ENCODE results near the gene CENPM.
"Not testable (repeated sequence)": the region's sequence is repeated elsewhere in the genome, so short reads cannot be mapped to it uniquely, and the experiment has no call there.

Gene CENPM

DNA sequence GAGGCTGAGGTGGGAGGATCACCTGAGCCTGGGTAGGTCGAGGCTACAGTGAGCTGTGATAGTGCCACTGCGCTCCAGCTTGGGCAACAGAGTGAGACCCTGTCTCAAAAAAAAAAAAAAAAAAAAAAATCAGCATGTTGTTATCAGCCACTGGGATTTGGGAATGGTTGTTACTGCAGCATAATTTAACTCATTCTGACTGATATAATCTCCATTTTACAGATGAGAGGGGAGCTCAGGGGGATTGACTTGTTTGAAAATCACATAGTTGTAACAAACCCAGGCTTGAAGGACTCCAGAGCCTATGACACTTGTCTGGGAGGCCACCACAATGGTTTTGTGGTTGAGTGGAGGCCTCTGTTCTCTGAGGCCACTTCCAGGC is 19.3 kb upstream of the CENPM start:
- DNase-seq, result no peak

DNA sequence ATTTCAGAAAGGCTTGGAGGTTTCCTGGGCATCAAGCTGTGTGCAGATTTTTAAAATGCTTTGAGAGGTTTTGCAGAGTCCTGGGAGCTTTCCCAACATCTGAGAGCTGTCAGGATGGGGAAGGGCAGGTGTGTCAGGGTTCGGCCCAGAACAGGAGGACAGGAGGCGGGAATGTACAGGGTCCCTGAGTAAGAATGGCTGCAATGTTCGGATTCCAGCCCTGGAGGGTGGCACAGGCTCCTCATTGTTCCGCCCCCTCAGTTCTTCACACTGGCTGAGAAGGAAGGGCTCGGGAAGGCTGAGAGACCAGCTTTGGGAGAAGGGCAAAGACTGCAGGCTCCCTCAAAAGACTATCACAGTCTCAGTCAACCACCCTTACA is 17.1 kb upstream of the CENPM start:
- no peak for DNase-seq

- DNase-seq, result no peak
Observed at GRCh38 chr22:41963453-41964111, 16.6 kb upstream of the CENPM start.

DNA sequence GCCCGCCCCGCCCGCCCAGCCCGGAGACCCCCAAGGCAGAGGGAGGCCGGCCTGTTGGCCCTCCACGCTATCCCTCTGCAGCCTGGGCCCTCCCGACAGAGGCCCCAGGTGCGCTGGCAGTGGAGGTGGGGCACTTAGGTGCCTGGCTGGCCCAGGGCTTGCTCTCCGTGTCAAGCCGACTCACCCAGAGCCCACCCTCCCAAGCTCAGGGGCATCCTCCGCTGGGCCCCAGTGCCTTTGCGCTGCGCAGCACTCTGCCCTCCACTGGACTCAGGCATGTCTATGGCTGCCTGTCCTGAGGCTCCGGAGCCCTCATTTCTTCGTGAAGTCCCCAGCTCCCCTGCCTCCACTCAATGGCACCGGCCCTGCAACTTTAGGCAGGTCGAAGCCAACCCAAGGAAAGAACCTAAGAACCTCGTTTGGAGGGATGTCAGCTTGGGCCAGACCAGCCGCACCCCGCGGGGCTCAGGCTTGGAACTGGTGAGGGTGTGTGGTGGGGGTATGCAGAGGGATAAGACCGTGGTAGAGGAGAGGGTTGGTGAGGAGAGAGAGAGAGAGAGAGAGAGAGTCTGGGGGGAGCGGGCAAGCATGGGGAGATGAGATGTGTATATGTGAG is 11.1 kb upstream of the CENPM start:
- DNase-seq, result no peak

GRCh38 chr22:41952713-41953112 is 5.8 kb upstream of the CENPM start:
- DNase-seq, result no peak

- DNase-seq, result no peak
Observed at GRCh38 chr22:41951898-41952474, 5.0 kb upstream of the CENPM start, which contains the start of gene SMIM45. TSS of gene SMIM45 (plus strand) at chr22:41952150.

- DNase-seq, result no peak
Observed at GRCh38 chr22:41949297-41949965, 2.5 kb upstream of the CENPM start.

GRCh38 chr22:41948928-41949296 is 2.0 kb upstream of the CENPM start:
- DNase-seq, result not testable (repeated sequence)

DNA sequence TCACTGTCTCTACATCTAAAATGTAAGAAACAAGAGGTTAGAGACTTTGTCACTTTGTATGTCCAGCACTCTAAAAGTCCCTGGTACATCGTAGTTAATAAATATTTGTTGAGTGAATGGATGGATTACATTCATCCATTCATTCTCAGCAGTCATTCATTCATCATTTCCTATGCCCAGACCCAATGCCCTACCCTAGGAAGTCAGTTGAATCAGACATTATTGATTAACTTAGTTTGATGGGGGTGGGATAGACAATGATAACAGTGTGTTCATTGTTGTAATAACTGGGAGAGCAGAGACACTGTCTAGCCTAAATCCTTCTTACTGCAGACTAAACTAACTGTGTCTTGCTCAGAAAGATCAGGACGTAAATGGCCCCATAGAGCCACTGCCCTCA is 1.2 kb upstream of the CENPM start:
- no peak for DNase-seq

GRCh38 chr22:41947424-41948080 is 600 bp upstream of the CENPM start:
- DNase-seq, result no peak

GRCh38 chr22:41943661-41944209 is 3.2 kb downstream of the CENPM start:
- no peak for DNase-seq

DNA sequence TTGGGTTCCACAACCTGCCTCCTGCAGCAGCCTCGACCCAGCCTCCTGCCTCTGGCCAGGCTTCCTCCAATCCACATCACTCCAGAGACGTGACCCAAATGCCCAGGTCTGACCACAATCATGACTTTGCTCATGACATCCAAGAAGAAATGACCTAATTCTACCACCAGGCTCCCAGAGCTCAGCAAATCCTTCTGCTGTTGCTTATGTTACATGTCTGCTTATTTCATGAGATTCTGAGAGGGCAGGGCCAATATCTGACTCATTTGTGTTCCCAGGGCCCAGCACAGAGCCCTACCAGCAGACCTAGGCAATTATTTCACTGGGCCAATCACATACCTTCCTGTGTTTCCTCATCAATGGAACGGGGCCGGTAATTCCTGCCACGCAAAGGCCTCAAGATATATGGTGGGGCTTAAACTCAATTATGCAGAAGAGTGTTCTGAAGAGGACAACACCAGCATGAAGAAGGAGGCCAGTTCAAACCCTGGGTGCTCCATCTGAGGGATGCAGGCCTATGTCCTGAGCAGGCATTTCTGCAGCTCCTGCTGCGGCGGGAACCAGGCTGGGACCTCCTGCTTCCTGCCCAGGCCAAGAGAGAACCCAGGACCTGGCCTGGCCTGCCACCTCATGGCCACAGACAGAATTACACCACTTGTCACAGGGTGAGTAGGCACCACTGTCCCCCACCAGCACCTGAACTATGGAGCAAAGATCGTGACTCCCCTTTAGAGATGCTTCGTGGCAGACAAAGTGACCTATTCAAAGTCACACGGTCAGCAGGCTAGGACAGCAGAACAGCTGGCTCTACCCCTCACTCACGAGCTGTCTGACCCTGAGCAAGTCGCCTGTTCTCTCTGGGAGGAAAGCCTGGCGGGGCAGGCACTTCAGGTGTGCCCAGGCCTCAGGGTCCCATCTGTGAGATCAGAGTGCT is 5.9 kb downstream of the CENPM start:
- peak; percentile 82 to 84 for DNase-seq

- peak; percentile 98 for DNase-seq
Observed at GRCh38 chr22:41939981-41940831, 6.7 kb downstream of the CENPM start.

DNA sequence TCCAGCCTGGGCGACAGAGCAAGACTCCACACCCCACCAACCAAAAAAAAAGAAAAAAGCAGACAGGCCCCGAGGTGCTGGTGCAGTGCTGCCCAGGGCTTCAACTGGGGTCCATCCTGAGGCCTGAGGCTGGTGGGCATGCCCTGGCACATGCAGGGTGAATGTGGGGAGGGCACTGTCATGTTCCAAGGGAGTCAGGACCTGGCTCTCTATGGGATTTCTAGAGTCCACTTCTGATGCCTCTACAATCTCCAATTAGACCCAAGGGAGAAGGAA is 10.1 kb downstream of the CENPM start:
- no peak for DNase-seq

DNA sequence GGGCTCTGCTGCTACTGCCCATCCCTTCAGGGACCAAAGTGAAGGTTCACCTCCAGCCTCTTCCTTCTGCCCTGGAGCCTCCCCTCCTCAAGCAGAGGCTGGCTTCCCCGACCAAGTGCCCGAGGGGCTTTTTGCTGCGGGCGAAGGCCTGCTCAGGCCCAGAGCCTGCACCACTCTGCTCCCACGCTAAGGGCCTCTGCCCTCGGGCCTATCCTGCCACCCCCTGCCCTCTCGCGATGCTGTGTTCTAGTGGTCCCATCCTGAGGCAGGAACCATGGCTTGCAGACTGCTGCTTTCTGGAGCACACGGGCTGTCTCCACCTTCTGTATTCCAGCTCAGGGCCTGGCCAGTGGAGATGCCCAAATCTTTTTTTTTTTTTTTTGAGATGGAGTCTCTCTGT is 11.4 kb downstream of the CENPM start:
- no peak for DNase-seq

DNA sequence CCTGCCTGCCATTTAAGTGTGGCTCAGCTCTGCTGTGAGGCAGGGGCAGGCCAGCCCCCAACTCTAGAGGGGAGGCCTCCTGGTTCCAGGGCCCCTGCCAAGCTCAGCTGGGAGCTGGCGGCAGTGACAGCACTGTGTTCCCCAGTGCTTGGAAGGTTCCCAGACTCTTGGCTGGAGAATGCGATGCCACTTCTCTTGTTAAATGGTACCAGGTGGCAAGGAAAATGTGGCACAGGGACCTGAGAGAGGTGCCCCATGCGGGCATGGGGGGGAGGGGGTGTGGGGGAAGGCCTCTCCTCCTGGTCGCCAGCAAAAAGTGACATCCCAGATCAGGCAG is 12.0 kb downstream of the CENPM start:
- no peak for DNase-seq

DNA sequence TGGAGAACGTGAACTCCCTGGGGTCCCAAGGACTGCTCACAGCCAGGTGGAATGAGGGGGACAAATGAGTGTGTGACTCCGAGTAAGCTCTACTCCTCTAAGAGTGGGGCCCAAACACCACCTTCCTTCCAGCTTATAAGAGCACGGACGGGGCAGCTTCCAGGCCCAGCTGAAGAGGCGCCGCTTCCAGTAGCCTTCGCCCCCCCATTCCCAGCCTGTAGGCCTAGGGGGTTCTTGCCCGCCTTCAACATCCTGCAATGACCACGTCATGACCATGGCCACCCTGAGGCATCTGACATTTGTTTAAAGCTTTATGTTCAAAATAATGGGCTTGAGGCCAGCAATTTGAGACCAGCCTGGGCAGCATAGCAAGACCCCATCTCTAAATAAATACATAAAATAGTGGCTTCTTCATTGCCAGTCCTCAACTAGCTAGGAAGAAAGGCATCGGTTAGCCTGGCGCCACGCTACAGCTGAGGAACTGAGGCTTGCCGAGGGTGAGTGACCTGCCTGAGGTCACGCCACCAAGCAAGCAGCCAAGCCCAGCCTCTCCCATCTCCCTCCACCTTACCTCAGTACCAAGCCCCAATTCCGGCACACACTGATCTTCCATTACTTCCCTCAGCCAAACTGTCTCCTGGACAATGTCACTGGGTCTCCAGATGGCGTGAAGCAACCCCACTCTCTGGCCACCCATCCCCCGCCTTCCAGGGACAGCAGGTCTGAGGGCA is 12.5 kb downstream of the CENPM start:
- DNase-seq, result no peak

DNA sequence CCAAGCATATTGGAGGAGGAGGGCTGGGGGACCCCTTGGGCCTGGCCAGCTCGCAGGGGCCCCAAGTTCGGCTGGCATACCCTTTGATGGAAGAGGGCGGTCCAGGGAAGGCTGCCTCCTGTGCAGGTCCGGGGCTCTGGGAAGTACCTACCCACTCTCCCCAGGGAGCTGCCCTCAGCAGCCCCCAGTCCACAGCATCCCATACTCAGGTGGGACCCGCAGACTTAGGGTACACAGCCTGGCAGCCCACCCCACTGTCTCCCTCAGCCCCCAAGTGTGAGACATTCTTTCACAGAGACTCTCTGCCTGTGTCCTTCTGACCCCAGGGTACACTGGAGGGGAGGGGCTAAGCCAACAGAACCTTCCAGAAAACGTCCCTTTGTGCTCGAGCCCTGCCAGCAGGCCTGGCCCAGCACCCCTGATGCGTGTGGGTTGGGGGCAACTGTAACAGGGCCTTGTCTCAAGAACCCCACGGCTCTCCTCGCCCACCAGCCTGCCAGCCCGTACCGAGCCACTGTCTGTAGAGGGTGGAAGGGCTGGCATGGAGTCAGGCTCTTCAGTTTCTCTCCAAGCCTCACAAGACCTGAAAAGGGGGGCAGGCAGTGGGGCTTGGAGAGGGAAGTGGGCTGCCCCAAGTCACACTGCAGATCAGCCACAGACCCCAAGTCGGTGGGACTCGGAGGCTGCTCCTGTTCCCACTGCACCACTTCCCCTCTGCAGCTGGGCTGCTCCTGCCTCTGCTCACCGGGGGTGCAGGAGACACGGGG is 13.4 kb downstream of the CENPM start:
- DNase-seq, result no peak

GRCh38 chr22:41932353-41932752 is 14.6 kb downstream of the CENPM start:
- DNase-seq, result no peak

DNA sequence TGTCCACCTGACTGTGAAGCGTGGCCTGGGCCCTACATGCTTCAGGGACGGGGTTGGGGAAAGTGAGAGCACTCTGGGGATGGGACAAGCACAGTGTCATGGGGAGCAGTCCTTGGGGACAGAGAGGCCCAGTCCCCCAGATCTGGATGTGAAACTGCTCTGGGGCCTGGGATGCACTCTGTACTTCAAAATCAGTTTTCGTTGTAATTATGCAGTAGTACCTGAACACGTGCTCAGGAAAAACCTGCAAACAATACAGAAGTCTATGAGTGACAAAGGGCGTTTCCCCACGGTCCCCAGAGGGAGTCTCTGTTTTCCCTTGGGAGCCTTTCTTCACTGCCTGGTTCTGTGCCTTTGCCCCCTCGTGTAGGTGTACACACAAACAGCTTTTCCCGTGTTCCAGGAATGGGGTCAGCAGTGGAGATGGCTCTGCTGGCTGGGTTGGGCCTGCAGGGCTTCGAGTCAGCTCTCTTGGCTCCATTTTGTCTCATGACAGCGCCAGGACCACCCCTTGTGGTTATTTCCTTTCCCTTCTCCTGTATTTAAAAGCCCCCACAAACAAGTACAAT is 15.2 kb downstream of the CENPM start:
- DNase-seq, result no peak

All from activated CD4-positive, alpha-beta T cell treated with anti-CD3 and anti-CD28 coated beads, Interleukin-2, amount 50 U/mL, for 4 hours (primary cell).